ENCODE data around the gene GNAQ. TPM values are rescaled to one million over a fixed set of nuclear protein-coding genes. Genes with fewer than 3 reads are reported as not detected.

Gene GNAQ
- total and polyA plus RNA-seq, 10 donors: 4.4 to 52.3 (median 31.2) TPM

GRCh38 chr9:77954666-77955015 lies 77.0 kb downstream of the GNAQ start:
- TF ChIP-seq CTCF (IDR thresholded peaks at IDR 0.05 in 8 of 11, conservative IDR thresholded peaks at IDR 0.05 in 3 of 11) (no peak), POLR2AphosphoS5 (IDR thresholded peaks at IDR 0.05) (no peak), POLR2A (IDR thresholded peaks at IDR 0.05) (no peak)
- DNase-seq: no peak
- Histone ChIP-seq H3K27ac (peak overlapping the region in 3 of 8 donors; percentile 13 to 44 (median 34)), H3K9me3 (no peaks in the 10 kb centered on the region), H3K27me3 (replicated peaks in 1 of 7) (no peaks in the 10 kb centered on the region), H3K36me3 (no peaks in the 10 kb centered on the region), H3K4me3 (no peak overlapping the region), H3K4me1 (peaks cover 7 to 75% (median 27%) of the 10 kb centered on the region in 6 donors)
- intact Hi-C loops (cut with DNase I; ENCODE audit: low total_unique reads): no loop called here
- 77 to 84% (median 82%) methylated on average over 5 of the region's 5 CpGs for WGBS, 5 donors

- TF ChIP-seq CTCF (IDR thresholded peaks at IDR 0.05 in 8 of 11, conservative IDR thresholded peaks at IDR 0.05 in 3 of 11) (no peak), POLR2A (IDR thresholded peaks at IDR 0.05) (no peak)
- H3K4me1 ChIP-seq: peaks cover 11 to 77% (median 32%) of the 10 kb centered on the region in 6 donors
- H3K4me3 ChIP-seq: no peak overlapping the region
- no peaks in the 10 kb centered on the region for H3K36me3 ChIP-seq
- 65 to 78% (median 74%) methylated on average over 6 of the region's 6 CpGs for WGBS, 5 donors
- no peaks in the 10 kb centered on the region for H3K9me3 ChIP-seq
- intact Hi-C loops (cut with DNase I; ENCODE audit: low total_unique reads): no loop called here
- peak overlapping the region in 3 of 8 donors; percentile 13 to 44 (median 34) for H3K27ac ChIP-seq
- DNase-seq: no peak
- H3K27me3 ChIP-seq (replicated peaks in 1 of 7): no peaks in the 10 kb centered on the region
These were observed 77.5 kb downstream of the GNAQ start for GRCh38 chr9:77954013-77954665.

- no peaks in the 10 kb centered on the region for H3K9me3 ChIP-seq
- no peaks in the 10 kb centered on the region for H3K36me3 ChIP-seq
- no peak overlapping the region for H3K4me3 ChIP-seq
- peak overlapping the region in 3 of 8 donors; percentile 21 to 44 (median 34) for H3K27ac ChIP-seq
- no peaks in the 10 kb centered on the region for H3K27me3 ChIP-seq (replicated peaks in 1 of 7)
- no peak for DNase-seq
- TF ChIP-seq CTCF (IDR thresholded peaks at IDR 0.05 in 8 of 11, conservative IDR thresholded peaks at IDR 0.05 in 3 of 11) (no peak), POLR2A (IDR thresholded peaks at IDR 0.05) (no peak), POLR2AphosphoS5 (IDR thresholded peaks at IDR 0.05) (no peak)
- peaks cover 11 to 80% (median 35%) of the 10 kb centered on the region in 6 donors for H3K4me1 ChIP-seq
- intact Hi-C loops (cut with DNase I; ENCODE audit: low total_unique reads): no loop called here
These were observed 78.0 kb downstream of the GNAQ start for GRCh38 chr9:77953590-77953989.

GRCh38 chr9:77952635-77953328 lies 78.8 kb downstream of the GNAQ start:
- intact Hi-C loops (cut with DNase I; ENCODE audit: low total_unique reads): no loop called here
- TF ChIP-seq POLR2AphosphoS5 (IDR thresholded peaks at IDR 0.05) (no peak), CTCF (IDR thresholded peaks at IDR 0.05 in 8 of 11, conservative IDR thresholded peaks at IDR 0.05 in 3 of 11) (no peak), POLR2A (IDR thresholded peaks at IDR 0.05) (no peak)
- 38 to 67% (median 48%) methylated on average over 2 of the region's 2 CpGs for WGBS, 5 donors
- no peak for DNase-seq
- H3K36me3 ChIP-seq: no peaks in the 10 kb centered on the region
- peak overlapping the region in 5 of 8 donors; percentile 4 to 44 (median 21) for H3K27ac ChIP-seq
- H3K9me3 ChIP-seq: no peaks in the 10 kb centered on the region
- H3K4me1 ChIP-seq: peaks cover 11 to 78% (median 36%) of the 10 kb centered on the region in 6 donors
- no peak overlapping the region for H3K4me3 ChIP-seq
- H3K27me3 ChIP-seq (replicated peaks in 1 of 7): no peaks in the 10 kb centered on the region
